HG02884 (cell line): ENCODE measurements around the gene SLC26A4.
"Not testable (repeated sequence)": the region's sequence is repeated elsewhere in the genome, so short reads cannot be mapped to it uniquely, and the experiment has no call there.

Experiments used
- ATAC-seq: cut with Tn5 transposase; IDR thresholded peaks from one replicate; pipeline ENCODE4 v1.9.1; 2021; ENCODE audit warnings: mild to moderate bottlenecking, moderate library complexity; ENCODE audit not compliant: unreplicated experiment

Gene SLC26A4

DNA sequence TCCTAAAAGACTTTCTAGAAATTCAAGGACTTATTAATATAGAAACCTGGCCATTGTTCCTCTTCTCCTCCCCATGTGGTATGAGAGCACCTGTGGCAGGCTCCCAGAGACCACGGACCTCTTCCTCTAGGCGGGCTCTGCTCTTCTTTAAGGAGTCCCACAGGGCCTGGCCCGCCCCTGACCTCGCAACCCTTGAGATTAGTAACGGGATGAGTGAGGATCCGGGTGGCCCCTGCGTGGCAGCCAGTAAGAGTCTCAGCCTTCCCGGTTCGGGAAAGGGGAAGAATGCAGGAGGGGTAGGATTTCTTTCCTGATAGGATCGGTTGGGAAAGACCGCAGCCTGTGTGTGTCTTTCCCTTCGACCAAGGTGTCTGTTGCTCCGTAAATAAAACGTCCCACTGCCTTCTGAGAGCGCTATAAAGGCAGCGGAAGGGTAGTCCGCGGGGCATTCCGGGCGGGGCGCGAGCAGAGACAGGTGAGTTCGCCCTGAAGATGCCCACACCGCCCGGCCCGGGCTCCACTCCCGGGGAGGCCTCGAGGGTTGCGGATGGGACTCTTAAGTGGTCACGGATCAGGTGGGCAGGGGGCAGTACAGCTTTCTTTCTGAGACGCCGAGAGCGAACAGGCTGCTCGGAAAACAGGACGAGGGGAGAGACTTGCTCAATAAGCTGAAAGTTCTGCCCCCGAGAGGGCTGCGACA is at the start of gene SLC26A4:
Gene SLC26A4, plus strand, starts transcription at position 448 of the 700 bp plus-strand sequence. CDS start 814 bp downstream, outside the sequence.
- ATAC-seq: peak; percentile 58

DNA sequence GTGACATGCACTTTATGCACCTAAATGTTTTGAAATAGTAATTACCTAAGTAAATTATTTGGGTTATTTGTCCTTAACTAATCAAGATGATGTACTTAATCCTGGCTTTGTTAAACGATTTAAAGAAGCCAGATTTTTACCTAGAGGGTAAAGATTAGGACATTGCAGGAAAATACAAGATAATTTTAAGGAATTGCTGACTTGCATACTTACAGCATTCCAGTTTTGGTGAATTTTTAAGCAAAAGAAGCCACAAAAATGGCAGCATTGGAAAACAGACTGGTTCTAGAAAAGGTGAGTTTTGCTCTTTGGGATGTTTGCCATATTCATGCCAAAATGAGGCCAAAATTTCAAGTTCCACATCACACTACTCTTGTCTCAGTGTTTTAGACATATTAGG is 47.2 kb upstream of the SLC26A4 start:
- ATAC-seq: no peak

DNA sequence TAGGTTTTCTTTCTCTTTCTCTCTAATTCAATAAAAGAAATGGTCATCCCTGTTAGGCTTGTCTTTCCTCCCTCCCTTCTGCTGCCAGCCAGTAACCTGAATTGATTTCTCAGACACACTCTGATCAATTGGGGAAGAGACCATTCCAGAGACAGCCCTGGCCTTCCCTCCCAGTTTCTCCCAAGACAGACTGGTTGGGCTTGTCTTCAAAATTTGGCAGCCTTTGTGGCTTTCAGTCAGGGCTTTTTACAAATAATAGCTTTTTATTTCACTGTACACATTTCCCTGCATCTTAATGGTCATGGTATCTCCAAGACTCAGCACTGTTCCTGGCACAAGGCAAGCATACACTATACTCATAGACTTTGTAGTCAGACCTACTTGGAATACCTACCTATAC is 46.7 kb upstream of the SLC26A4 start:
- no peak for ATAC-seq

DNA sequence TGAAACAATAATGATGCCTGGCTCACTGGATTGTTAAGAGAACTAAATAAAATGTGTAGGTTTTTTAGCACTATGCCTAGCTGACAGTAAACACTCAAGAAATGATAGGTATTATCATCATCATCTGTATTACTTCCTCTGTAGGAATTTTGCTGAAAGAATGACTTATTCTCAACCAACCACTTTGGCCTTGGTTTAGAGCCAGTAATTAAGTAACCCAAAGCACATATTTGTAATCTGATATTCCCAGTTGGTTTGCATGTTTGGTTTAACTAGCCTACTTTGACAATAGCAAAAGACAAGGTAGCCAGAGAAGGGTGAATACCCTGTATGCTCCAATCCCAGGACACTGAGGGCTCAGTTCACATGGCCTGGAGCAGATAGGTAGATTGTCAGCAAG is 46.2 kb upstream of the SLC26A4 start:
- no peak for ATAC-seq

GRCh38 chr7:107615910-107616680 is 44.5 kb upstream of the SLC26A4 start:
- no peak for ATAC-seq

DNA sequence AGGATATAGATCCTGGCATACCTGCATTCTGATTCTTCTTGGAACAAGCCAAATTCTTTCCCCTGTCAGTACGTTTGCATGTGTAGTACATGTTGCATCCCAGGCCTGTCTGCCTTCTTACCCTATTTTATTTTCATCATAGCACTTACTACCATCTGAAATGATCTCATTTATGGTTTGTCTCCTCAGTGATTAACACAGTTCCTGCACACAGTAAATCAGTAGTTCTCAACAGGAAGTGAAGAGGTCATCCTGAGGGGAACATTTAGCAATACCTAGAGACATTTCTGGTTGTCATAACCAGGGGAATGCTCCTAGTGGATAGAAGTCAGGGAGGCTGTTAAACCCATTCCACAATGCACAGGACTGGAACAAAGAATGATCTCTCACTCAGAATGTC is 38.2 kb upstream of the SLC26A4 start:
- ATAC-seq: no peak

GRCh38 chr7:107622894-107623293 is 37.7 kb upstream of the SLC26A4 start:
- ATAC-seq: no peak

- no peak for ATAC-seq
Observed at GRCh38 chr7:107627002-107627401, 33.6 kb upstream of the SLC26A4 start.

DNA sequence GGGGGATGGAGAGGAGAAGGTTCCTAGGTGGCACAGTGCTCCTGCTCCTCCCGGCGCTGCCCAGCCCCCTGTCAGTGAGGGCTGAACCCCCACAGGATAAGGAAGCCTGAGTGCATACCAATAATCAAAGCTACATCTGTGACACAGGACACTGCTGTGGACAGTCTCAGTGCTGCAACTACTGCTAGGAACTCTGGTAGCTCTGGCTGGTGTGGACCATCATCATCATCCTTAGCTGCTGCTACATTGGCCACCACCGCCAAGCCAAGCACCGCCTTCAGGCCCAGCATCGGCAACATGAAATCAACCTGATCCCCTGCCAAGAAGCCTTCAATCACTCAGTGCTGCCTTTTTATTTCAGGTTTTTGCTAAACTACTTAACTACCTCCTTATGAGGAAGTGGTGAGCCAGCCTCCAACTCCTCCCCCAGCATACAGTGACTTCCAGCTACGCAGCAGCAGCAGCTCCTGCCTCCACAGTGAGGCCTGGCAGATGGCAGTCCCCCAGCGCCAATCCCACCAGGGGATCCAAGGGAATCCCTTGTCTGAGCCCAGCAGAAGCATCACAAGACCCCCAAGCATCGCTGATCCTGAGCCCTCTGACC is 32.1 kb upstream of the SLC26A4 start:
- no peak for ATAC-seq

DNA sequence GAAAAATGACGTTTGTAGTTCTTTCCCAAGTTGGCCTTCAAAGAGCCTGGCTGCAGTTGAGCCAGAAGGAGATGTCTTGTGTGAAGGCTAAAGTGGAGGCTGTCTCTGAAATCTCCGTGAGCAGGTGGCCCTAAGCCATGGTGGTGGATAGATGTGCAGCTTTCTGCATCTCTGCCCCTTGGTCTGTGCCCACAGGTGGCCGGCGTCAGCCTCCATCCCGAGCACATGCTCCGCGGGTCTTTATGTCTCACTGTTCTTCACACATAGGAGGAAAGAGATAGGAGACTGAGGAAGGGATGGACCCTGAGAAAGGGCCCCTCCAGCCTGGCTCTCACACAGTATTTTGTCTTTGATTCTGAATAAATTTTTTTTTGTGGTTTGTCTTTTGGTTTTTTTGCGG is 30.3 kb upstream of the SLC26A4 start:
- ATAC-seq: no peak

DNA sequence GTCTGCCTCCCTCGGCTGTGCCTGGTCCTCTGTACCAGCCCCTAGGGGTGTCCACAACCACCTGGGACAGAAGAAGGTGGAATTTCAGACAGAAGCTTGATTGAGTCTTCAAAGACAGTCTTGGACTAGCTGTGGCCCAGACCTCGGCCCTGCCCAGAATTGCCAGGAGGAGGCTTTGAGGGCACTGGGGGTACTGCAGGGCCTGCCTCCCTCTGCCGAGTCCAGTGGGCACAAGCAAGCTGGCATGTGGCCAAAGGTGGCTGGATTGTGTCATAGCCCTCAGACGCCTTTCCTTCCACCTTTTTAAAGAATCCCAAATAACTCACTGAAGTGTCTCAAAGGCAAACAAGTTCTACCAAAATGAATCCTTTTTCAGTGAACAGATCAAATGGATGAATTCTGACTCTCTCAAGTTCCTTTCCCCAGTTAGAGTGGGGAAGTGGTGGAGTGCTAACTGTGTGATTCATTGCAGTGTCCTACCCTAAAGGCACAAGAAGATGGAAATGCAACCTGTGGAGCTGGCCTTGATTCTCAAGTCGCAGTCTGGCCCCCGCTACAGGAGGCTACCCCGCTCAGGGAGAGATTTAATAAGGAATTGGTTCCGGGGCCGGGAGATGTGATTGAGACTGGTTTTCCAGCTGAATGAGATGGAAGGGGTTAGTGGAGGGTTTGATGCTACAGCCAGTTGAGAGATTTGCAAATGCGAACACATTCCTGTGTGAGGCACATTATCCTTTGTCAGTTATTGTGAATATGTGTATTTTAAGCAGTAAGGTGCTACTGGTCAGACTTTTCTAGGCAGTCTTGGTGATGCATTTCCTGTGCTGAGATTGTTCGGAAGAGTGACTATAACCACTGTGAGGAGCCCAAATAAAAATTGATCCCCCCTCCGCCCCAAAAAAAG is 28.8 kb upstream of the SLC26A4 start:
- ATAC-seq: no peak

DNA sequence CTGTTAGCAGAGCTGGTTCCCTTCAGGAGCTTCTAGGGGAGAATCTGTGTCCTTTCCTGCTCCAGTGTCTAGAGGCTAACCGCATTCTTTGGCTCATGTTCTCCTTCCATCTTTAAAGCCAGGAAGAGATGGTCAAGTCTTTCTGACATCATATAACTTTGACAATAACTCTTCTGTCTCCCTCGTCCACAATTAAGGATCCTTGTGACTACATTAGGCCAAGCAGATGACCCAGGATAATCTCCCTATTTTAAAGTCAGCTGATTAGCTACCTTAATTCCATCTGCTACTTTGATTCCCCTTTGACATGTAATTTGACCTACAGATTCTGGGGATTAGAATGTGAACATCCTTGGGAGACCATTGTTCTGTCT is 28.1 kb upstream of the SLC26A4 start:
- ATAC-seq: no peak

GRCh38 chr7:107638594-107638993 is 22.0 kb upstream of the SLC26A4 start:
- peak; percentile 95 for ATAC-seq

GRCh38 chr7:107639070-107639469 is 21.6 kb upstream of the SLC26A4 start:
- ATAC-seq: not testable (repeated sequence)

DNA sequence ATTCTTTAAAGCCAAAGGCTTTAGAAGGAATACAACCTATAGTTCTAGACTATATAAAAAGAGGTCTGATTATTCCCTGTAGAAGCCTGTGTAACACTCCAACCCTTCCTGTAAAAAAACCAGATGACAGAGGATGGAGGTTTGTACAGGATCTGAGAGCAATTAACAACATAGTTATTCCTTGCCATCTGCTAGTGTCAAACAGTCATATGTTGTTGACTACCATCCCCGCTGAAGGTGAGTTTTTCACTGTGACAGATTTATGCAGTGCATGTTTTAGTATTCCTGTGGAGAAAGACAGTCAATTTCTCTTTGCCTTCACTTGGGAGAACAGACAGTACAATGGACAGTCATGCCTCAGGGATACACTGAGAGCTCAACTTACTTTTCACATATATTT is 19.0 kb upstream of the SLC26A4 start:
- no peak for ATAC-seq

DNA sequence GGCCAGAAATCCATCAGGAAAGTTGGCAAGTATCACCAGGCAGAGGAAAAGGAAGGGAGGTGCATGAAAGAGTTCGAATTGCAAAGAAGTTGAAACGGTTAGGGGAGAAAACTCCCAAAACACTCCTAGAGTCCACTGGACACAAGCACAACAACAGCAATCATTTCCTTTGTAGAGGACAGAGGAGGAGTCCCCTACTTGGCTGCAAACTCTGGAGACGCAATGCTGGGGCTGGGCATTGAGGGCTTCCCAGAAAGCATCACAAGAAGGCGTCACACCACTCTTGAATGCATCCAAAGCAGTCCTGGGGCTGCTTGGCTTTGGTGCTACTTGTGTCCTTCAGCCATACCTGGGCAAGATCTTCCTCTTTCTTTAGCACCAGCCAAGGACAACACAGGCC is 18.1 kb upstream of the SLC26A4 start:
- no peak for ATAC-seq

- ATAC-seq: no peak
Observed at GRCh38 chr7:107643407-107643806, 17.2 kb upstream of the SLC26A4 start.

GRCh38 chr7:107643938-107644308 is 16.7 kb upstream of the SLC26A4 start:
- ATAC-seq: no peak

DNA sequence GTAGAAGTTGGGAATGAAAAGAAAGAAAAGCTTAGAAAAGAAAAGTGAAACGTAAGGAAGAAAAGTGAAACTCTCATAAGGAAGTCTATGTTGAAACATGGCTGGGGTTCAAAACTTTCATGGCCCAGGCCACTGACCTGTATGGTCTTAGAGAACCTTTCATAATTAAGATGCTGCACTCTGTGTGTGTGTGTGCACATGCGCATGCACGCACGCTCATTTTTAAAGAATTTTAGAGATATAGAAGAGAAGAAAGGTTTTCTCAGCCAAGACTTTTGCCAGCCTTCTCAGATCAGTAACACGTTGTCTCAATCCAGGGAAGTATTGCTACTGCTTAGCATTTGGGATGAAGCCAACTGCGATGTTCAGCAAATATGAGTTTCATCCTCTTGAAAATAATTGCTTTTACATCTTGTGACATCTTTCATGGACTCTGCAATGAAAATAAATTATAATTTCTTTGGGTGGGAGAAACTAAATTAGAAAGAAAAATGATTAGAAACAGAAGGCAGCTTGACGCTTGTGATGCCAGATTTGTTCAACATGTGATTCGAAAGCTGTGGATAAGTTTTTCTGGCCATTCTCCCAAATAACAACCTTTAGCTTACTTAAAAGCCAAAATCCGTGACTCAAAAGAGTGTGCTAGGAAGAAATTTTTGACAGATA is 16.2 kb upstream of the SLC26A4 start:
- ATAC-seq: no peak

DNA sequence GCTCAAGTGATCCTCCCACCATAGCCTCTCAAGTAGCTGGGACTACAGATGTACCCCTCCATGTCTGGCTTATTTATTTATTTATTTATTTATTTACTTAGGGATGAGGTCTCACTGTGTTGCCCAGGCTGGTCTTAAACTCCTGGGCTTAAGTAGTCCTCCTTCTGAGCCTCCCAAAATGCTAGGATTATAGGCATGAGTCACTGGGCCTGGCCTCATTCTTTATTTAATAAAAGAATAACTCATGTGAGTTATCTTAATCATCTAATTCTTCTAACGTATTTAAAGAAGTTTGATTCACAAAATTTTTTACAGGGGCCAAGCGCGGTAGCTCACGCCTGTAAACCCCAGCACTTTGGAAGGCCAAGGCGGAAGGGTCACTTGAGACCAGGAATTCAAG is 8.0 kb upstream of the SLC26A4 start:
- ATAC-seq: no peak

DNA sequence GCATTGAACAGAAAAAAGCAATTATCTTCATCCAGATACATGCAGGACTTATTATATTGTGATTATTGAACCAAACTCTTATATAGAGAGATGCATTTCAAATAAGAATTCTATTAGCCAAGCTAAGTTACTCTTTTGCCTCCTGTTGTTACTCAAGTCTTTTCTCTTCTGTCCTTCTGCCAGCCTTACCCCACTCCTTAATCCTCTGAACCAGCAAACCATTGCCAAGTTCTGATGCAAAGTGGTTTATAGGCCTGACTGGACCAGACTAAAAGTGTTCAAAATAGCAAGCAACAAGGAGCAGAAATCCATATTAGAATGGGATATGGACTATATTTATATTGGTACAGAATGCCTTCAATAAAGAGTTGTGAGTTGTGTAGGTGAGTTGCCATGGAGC is 2.2 kb upstream of the SLC26A4 start:
- no peak for ATAC-seq
